Measurements from ENCODE around the gene MAP3K8. TPM values are rescaled to one million over a fixed set of nuclear protein-coding genes. Genes with fewer than 3 reads are reported as not detected.

Gene MAP3K8
- total RNA-seq = 10.8 TPM

DNA sequence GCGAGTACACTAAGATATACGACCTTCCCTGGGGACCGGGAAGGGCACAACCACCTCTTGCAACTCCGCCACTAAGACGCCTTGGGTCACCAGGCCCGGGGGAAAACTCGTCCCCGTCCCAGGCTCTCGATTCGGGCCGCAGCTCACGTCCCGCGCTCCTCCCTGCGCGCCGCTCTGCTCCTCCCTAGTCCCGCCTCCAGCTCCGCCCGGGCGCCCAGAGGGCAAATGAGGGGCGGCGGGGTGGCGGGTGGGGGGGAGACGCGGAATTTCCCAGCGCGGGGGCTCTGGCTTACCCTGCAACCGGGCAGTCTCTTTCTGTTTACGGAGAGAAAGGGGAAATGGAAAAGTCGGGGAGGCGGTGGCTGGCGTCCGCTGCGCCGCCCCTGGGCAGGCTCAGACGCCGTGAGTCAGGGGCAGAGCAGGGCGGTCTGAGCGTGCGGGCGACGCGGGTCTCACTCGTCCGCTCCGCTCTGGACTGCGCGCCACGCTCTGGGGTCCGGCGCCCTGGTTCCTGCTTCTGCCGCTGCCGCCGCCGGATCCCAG, at the start of gene MAP3K8:
Gene MAP3K8, plus strand, starts transcription at position 455 of the 543 bp plus-strand sequence. CDS start 4,755 bp downstream, outside the sequence.

Other genes with a start within 250 kb of the MAP3K8 start
- gene MTPAP, start 84.9 kb upstream of the MAP3K8 start, total RNA-seq = 21.0 TPM
- gene LYZL2, start 195.6 kb downstream of the MAP3K8 start, total RNA-seq = not detected